ENCODE measurements around the gene ZNF318.
A peak's percentile ranks its signal among the peaks of the same experiment; 100 is the strongest.

- TF ChIP-seq CTCF (IDR thresholded peaks at IDR 0.05; ENCODE audit: insufficient read depth, low read depth, low read length): peak; percentile 66
- TF ChIP-seq EZH2 (IDR thresholded peaks at IDR 0.05; ENCODE audit: insufficient read depth, low read length): no peak
Observed at GRCh38 chr6:43334466-43335095, 34.9 kb downstream of the ZNF318 start.

Measured in astrocyte (in vitro differentiated cells and primary cell).